ENCODE results near the gene EIF1AX.
"Not testable (repeated sequence)": the region's sequence is repeated elsewhere in the genome, so short reads cannot be mapped to it uniquely, and the experiment has no call there.

Gene EIF1AX

GRCh38 chrX:20141281-20142220, at the start of gene EIF1AX:
TSS of gene EIF1AX (minus strand) at chrX:20141838. CDS start at chrX:20141640, 198 bp downstream.
- FAIRE-seq: peak; percentile 99

- no peak for FAIRE-seq
These were observed 47.5 kb upstream of the EIF1AX start for GRCh38 chrX:20189171-20189570.

- FAIRE-seq: no peak
These were observed 40.1 kb upstream of the EIF1AX start for GRCh38 chrX:20181598-20182329.

- no peak for FAIRE-seq
These were observed 35.5 kb upstream of the EIF1AX start for GRCh38 chrX:20177093-20177492.

- FAIRE-seq: no peak
These were observed 32.2 kb upstream of the EIF1AX start for GRCh38 chrX:20173856-20174255.

GRCh38 chrX:20173313-20173712, 31.7 kb upstream of the EIF1AX start:
- FAIRE-seq: no peak

GRCh38 chrX:20171887-20172286, 30.2 kb upstream of the EIF1AX start:
- FAIRE-seq: no peak

GRCh38 chrX:20162516-20162915, 20.9 kb upstream of the EIF1AX start:
- FAIRE-seq: not testable (repeated sequence)

- FAIRE-seq: no peak
These were observed 18.3 kb upstream of the EIF1AX start for GRCh38 chrX:20159797-20160385.

- FAIRE-seq: no peak
These were observed 10.1 kb upstream of the EIF1AX start for GRCh38 chrX:20151689-20152088.

- no peak for FAIRE-seq
These were observed 7.7 kb upstream of the EIF1AX start for GRCh38 chrX:20149326-20149725.

- no peak for FAIRE-seq
These were observed 5.9 kb upstream of the EIF1AX start for GRCh38 chrX:20147561-20147960.

- no peak for FAIRE-seq
These were observed 2.9 kb upstream of the EIF1AX start for GRCh38 chrX:20144491-20144890.

- FAIRE-seq: no peak
These were observed 1.9 kb upstream of the EIF1AX start for GRCh38 chrX:20143561-20143960.

- no peak for FAIRE-seq
These were observed 1.5 kb upstream of the EIF1AX start for GRCh38 chrX:20143111-20143510.

GRCh38 chrX:20140420-20140819, 1.2 kb downstream of the EIF1AX start:
- no peak for FAIRE-seq

- no peak for FAIRE-seq
These were observed 1.7 kb downstream of the EIF1AX start for GRCh38 chrX:20139966-20140365.

GRCh38 chrX:20135944-20136343, 5.7 kb downstream of the EIF1AX start:
- no peak for FAIRE-seq

GRCh38 chrX:20132666-20133065, 9.0 kb downstream of the EIF1AX start:
- no peak for FAIRE-seq

GRCh38 chrX:20130357-20130756, 11.3 kb downstream of the EIF1AX start:
- no peak for FAIRE-seq

GRCh38 chrX:20129547-20129946, 12.1 kb downstream of the EIF1AX start:
- FAIRE-seq: no peak

- FAIRE-seq: no peak
These were observed 13.0 kb downstream of the EIF1AX start for GRCh38 chrX:20128670-20129069.

GRCh38 chrX:20127440-20127839, 14.2 kb downstream of the EIF1AX start:
- FAIRE-seq: peak; percentile 100

- FAIRE-seq: not testable (repeated sequence)
These were observed 14.8 kb downstream of the EIF1AX start for GRCh38 chrX:20126833-20127232.
